Mucosa of gallbladder (tissue), 1 donor: ENCODE measurements around the gene KCNS1. TPM values are rescaled to one million over a fixed set of nuclear protein-coding genes. Genes with fewer than 3 reads are reported as not detected.

Source experiments
- DNase-seq: peaks from one replicate; pipeline ENCODE4 v3.0.0-alpha.2; 2020; ENCODE audit warnings: low spot score
- total RNA-seq: library from RNA; stranded (reverse); gene quantifications from one replicate; pipeline ENCODE4 v1.2.1, GENCODE V29; 2021
- donor health status: DM: no; HTN: no; CAD: no.

The KCNS1 gene
- total RNA-seq, 1 donor from 2014 or later: 11.2 TPM

DNA sequence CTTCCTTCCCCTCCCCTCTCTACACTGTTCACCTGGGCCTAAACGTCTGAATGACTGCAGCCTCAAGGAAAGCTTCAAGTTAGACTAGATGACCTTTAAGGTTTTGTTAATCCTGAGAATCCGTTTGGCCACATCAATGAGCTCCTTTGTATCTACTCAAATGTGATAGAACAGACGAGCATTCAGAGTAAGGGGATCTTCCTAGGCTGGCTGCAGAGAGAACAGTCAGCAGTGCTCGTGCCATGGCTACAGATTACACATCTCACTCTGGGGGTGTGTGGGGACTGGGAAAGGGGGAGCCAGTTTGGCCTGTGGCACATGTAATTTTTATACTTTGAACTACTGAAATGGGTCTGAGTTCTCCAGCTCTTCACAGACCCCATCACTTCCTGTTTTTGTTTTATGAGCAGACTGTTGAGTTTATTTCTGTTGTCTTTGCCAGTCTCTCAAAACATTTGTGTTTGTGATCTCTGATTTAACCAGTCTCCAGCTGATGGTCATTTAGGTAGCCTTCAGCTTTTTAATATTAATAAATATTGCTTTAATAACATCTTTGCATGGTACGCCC, 50.9 kb downstream of the KCNS1 start:
- DNase-seq: no peak

DNA sequence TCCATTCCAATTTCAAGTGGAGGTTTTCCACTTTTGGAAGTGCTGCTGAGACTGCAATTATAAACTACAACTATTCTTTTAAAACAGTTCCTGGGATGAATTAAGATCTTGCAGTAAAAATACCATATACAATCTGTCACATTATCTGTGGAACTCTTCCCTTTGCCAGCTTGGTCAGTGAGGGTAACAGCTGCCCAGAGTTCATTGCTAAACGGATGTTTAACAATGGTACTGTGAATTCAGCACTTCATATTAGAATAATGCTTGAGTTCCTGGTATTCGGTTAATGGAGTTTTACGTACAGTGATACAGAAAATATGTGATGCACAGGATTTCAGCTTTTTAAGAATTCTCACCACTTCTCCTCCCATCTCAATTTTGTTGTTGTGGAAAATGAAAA, 51.5 kb downstream of the KCNS1 start:
- no peak for DNase-seq

DNA sequence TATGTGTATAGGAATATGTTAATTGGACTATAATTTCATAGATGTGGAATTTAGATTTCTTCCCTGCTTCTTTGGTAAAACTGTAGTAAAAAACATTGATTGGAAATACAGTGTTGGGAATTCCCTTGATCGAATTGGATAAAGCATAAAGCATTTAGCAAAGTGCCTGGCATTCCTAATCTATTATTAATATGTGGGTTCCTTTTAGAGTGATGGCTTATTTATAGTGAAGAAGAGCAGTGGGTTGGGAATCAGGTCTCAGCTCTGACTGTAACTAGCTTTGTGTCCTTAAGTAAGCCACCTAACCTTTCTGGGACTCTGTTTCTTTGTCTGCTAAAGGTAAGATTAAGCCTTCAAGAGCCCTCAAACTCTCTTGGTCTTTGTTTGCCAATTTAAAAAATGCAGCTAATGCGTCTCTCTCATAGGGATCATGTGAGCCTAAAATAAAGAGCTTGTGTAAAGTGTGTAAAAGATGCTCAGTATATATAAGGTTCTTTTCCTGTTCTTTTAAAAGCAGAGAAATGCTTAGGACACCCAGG, 53.3 kb downstream of the KCNS1 start:
- no peak for DNase-seq

DNA sequence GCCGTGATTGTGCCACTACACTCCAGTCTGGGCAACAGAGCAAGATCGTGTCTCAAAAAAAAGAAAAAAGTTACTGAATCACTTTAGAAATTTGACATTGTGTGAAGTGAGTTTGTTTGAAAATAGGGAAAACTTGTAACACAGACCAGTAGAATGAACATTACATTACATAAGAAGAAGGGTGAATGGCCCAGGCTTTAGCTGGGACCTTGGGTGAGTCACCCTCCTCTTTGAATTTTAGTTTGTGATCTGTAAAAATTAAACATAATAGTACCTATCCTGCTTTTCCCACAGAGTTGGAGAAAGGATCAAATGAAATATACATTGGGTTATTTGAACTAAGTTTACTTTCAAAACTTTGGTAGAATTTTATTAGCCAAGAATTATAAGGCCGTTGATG, 56.3 kb downstream of the KCNS1 start:
- no peak for DNase-seq

DNA sequence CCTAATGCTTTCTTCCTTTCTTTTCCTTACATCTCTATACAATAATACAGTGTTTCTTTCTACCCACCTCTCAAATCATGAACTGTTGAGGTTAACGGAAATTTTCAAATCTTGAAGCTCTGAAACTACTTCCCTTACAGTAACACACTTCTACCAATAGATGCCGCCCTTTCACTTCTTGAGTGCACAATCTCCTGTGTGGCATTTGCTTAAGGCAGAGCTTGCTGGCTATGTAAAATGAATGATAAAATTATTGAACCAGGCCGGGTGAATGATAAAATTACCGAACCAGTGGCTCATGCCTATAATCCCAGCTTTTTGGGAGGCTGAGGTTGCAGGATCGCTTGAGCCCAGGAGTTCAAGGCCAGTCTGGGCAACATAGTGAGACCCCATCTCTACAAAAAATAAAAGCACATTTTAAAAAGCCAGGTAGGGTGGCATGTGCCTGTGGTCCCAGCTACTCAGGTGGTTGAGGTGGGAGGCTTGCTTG, 56.8 kb downstream of the KCNS1 start:
- peak; percentile 51 for DNase-seq

DNA sequence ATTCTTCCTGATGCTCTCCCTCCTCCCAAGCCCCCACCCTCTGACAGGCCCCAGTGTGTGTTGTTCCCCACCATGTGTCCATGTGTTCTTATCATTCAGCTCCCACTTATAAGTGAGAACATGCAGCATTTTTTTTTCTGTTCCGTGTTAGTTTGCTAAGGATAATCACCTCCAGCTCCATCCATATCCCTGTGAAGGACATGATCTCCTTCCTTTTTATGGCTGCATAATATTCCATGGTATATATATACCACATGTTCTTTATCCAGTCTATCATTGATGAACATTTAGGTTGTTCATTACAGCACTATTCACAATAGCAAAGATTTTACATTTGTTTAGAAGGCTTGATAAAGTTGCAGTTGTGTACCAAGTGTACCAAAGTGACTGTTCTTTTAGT, 57.9 kb downstream of the KCNS1 start:
- DNase-seq: no peak

Other genes starting within 250 kb of the KCNS1 start
- gene YWHAB, start 215.4 kb downstream of the KCNS1 start, total RNA-seq: 178 TPM
- gene PABPC1L, start 191.1 kb downstream of the KCNS1 start, total RNA-seq: 64.4 TPM
- 21.4 TPM for gene TOMM34, start 140.7 kb downstream of the KCNS1 start, total RNA-seq
- 29.3 TPM for gene STK4, start 134.6 kb downstream of the KCNS1 start, total RNA-seq
- not detected for gene WFDC5, start 14.0 kb upstream of the KCNS1 start, total RNA-seq
- not detected for gene WFDC12, start 23.3 kb upstream of the KCNS1 start, total RNA-seq
- not detected for gene PI3, start 73.8 kb upstream of the KCNS1 start, total RNA-seq
- 1.1 TPM for gene SEMG1, start 105.9 kb upstream of the KCNS1 start, total RNA-seq
- not detected for gene SEMG2, start 120.2 kb upstream of the KCNS1 start, total RNA-seq
- gene SLPI, start 153.4 kb upstream of the KCNS1 start, total RNA-seq: 548 TPM
- 0.26 TPM for gene RBPJL, start 205.7 kb upstream of the KCNS1 start, total RNA-seq
- 0.09 TPM for gene MATN4, start 207.2 kb upstream of the KCNS1 start, total RNA-seq
- gene SDC4, start 247.3 kb upstream of the KCNS1 start, total RNA-seq: 118 TPM